HepG2 (cell line): ENCODE measurements around the gene AJM1. TPM values are rescaled to one million over a fixed set of nuclear protein-coding genes. Genes with fewer than 3 reads are reported as not detected.

Experiments used
- AGO1 ChIP-seq: fragments of 200-400 bp; formaldehyde crosslinking; IDR thresholded peaks from 2 replicates; pipeline ENCODE4 v1.6.1; 2017; ENCODE audit warnings: mild to moderate bottlenecking, low read depth, low read length, moderate library complexity; ENCODE audit not compliant: poor library complexity, severe bottlenecking
- CBX5 ChIP-seq: sonication (generic); formaldehyde crosslinking; IDR thresholded peaks from 2 replicates; pipeline ENCODE4 v1.4.0; 2020; ENCODE audit warnings: missing genetic modification reagents, borderline replicate concordance
- CCDC6 ChIP-seq: sonication (generic); formaldehyde crosslinking; IDR thresholded peaks from 2 replicates; pipeline ENCODE4 v1.8.1; 2022; ENCODE audit warnings: mild to moderate bottlenecking, missing genetic modification reagents, moderate library complexity
- GATAD2A ChIP-seq: IDR thresholded peaks from 2 replicates; pipeline ENCODE4 v1.6.1; 2016
- KDM3A ChIP-seq: IDR thresholded peaks from 2 replicates; pipeline ENCODE4 v1.6.1; 2018; ENCODE audit warnings: low read depth, missing compliant biosample characterization
- KLF16 ChIP-seq, 2 experiments: sonication (generic) in 1 of 2; formaldehyde crosslinking in 1 of 2; IDR thresholded peaks; 2 replicates each; pipeline versions ENCODE4 v1.6.1 to v1.8.0; 2016 to 2023; ENCODE audit warnings: missing genetic modification reagents in 2 of 2, missing compliant biosample characterization in 1 of 2
- MAF1 ChIP-seq: sonication (generic); formaldehyde crosslinking; IDR thresholded peaks from 2 replicates; pipeline ENCODE4 v1.5.0; 2020; ENCODE audit warnings: missing genetic modification reagents, borderline replicate concordance
- NCOA1 ChIP-seq: sonication (generic); formaldehyde crosslinking; IDR thresholded peaks from 2 replicates; pipeline ENCODE4 v1.9.0; 2021; ENCODE audit warnings: missing genetic modification reagents
- NKX3-1 ChIP-seq: sonication (generic); formaldehyde crosslinking; IDR thresholded peaks from 2 replicates; pipeline ENCODE4 v1.5.0; 2020; ENCODE audit warnings: missing genetic modification reagents
- PCBP1 ChIP-seq: fragments of 200-400 bp; formaldehyde crosslinking; IDR thresholded peaks from 2 replicates; pipeline ENCODE4 v1.6.1; 2017; ENCODE audit warnings: mild to moderate bottlenecking, low read depth, low read length, borderline replicate concordance
- POGZ ChIP-seq: sonication (generic); formaldehyde crosslinking; IDR thresholded peaks from 2 replicates; pipeline ENCODE4 v1.4.0; 2020; ENCODE audit warnings: mild to moderate bottlenecking, missing genetic modification reagents
- REPIN1 ChIP-seq: sonication (generic); formaldehyde crosslinking; IDR thresholded peaks from 2 replicates; pipeline ENCODE4 v1.8.0; 2022; ENCODE audit warnings: missing genetic modification reagents, low read depth, mild to moderate bottlenecking, borderline replicate concordance
- SALL2 ChIP-seq: sonication (generic); formaldehyde crosslinking; IDR thresholded peaks from 2 replicates; pipeline ENCODE4 v1.8.1; 2023; ENCODE audit warnings: mild to moderate bottlenecking, missing genetic modification reagents, inconsistent platforms
- SMAD3 ChIP-seq: sonication (generic); formaldehyde crosslinking; IDR thresholded peaks from 2 replicates; pipeline ENCODE4 v1.4.0; 2020; ENCODE audit warnings: missing genetic modification reagents
- TMF1 ChIP-seq: sonication (generic); formaldehyde crosslinking; IDR thresholded peaks from 2 replicates; pipeline ENCODE4 v1.8.1; 2022; ENCODE audit warnings: low read depth, missing genetic modification reagents
- ZFY ChIP-seq: sonication (generic); formaldehyde crosslinking; IDR thresholded peaks from 2 replicates; pipeline ENCODE4 v1.4.0; 2020; ENCODE audit warnings: missing genetic modification reagents
- ZNF337 ChIP-seq: sonication (generic); formaldehyde crosslinking; IDR thresholded peaks from 2 replicates; pipeline ENCODE4 v1.5.1; 2020; ENCODE audit warnings: missing genetic modification reagents, low read depth, mild to moderate bottlenecking, borderline replicate concordance
- ZNF468 ChIP-seq: sonication (generic); formaldehyde crosslinking; IDR thresholded peaks from 2 replicates; pipeline ENCODE4 v1.8.0; 2022; ENCODE audit warnings: mild to moderate bottlenecking, moderate library complexity, missing genetic modification reagents
- ZNF629 ChIP-seq: sonication (generic); formaldehyde crosslinking; conservative IDR thresholded peaks from 2 replicates; pipeline ENCODE4 v1.5.0; 2020; ENCODE audit warnings: missing genetic modification reagents
- ZNF670 ChIP-seq: sonication (generic); formaldehyde crosslinking; IDR thresholded peaks from 2 replicates; pipeline ENCODE4 v1.8.0; 2022; ENCODE audit warnings: mild to moderate bottlenecking, missing genetic modification reagents, borderline replicate concordance
- ZNF678 ChIP-seq: sonication (generic); formaldehyde crosslinking; IDR thresholded peaks from 2 replicates; pipeline ENCODE4 v1.4.0; 2020; ENCODE audit warnings: mild to moderate bottlenecking, missing genetic modification reagents
- ZNF773 ChIP-seq: sonication (generic); formaldehyde crosslinking; IDR thresholded peaks from 2 replicates; pipeline ENCODE4 v1.4.0; 2020; ENCODE audit warnings: missing genetic modification reagents, borderline replicate concordance
- ZNF878 ChIP-seq: sonication (generic); formaldehyde crosslinking; IDR thresholded peaks from 2 replicates; pipeline ENCODE4 v1.8.1; 2023; ENCODE audit warnings: mild to moderate bottlenecking, missing genetic modification reagents, moderate library complexity
- ZSCAN21 ChIP-seq: sonication (generic); formaldehyde crosslinking; IDR thresholded peaks from 2 replicates; pipeline ENCODE4 v1.8.0; 2022; ENCODE audit warnings: mild to moderate bottlenecking, missing genetic modification reagents, moderate library complexity, borderline replicate concordance
- polyA plus RNA-seq, 8 experiments: library from polyadenylated mRNA; depleted of rRNA in 3 of 8; stranded (reverse) in 7 of 8; unstranded in 1 of 8; fragments of >200 nt; fragmentation: Illumina TruSeq in 4 of 8; extraction: Trizol in 4 of 8; gene quantifications; 2 replicates each; pipeline versions ENCODE4 v1.2.1 to v1.2.3, GENCODE V29; 2011 to 2016; ENCODE audit warnings: low read depth in 4 of 8, missing spikeins in 1 of 8, mixed read lengths in 1 of 8; ENCODE audit not compliant: insufficient read depth in 1 of 8
- total RNA-seq, 5 experiments: library from RNA; depleted of rRNA; stranded (reverse); fragments of >200 nt; fragmentation: Illumina TruSeq; extraction: Trizol; gene quantifications; 2 replicates each; pipeline ENCODE4 v1.2.3, GENCODE V29; 2016; ENCODE audit warnings: low read depth in 1 of 5
- TF ChIP-seq, protein P1 (sequence below): sonication (generic); formaldehyde crosslinking; IDR thresholded peaks from 2 replicates; pipeline ENCODE4 v1.5.1; 2020; ENCODE audit warnings: missing genetic modification reagents, mild to moderate bottlenecking, borderline replicate concordance
- TF ChIP-seq, protein P2 (sequence below): sonication (generic); formaldehyde crosslinking; IDR thresholded peaks from 2 replicates; pipeline ENCODE4 v1.4.0; 2020; ENCODE audit warnings: missing genetic modification reagents, low read depth, mild to moderate bottlenecking, borderline replicate concordance
- TF ChIP-seq, protein P3 (sequence below): sonication (generic); formaldehyde crosslinking; IDR thresholded peaks from 2 replicates; pipeline ENCODE4 v1.5.1; 2020; ENCODE audit warnings: missing genetic modification reagents, mild to moderate bottlenecking, borderline replicate concordance

Gene AJM1
- total and polyA plus RNA-seq, 2 of the 13 experiments (the other 11 are each of a cell fraction or from before 2014, with no cell fraction given): 1.1 to 1.2 TPM

DNA sequence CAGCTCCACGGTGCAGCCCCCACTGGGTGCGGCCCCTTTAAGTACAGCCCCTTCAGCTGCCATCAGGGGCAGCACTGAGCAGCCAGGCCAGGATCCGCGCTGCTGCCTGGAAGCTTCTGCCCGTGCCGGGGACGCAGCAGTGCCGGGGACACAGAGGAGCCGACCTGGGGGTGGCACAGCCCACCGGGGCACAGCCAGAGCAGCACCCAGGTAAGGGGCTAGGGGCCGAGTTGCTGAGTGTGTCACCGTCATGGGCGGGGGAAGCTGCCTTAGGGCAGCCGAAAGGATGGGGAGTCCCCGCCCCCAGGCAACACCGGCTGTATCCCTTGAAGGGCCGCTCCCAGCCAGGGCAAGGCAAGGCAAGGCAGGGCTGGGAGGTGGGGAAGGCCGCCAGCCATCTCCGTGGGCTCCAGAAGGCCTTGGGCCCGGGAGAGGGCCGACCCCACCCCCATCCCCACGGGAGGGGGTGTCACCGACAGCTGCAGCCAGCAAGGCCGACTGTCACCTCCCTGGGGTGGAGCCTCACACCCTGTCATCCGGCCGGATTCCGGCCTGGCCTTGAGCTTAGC, at the start of gene AJM1 (continued):
- TF ChIP-seq, protein P1, sequence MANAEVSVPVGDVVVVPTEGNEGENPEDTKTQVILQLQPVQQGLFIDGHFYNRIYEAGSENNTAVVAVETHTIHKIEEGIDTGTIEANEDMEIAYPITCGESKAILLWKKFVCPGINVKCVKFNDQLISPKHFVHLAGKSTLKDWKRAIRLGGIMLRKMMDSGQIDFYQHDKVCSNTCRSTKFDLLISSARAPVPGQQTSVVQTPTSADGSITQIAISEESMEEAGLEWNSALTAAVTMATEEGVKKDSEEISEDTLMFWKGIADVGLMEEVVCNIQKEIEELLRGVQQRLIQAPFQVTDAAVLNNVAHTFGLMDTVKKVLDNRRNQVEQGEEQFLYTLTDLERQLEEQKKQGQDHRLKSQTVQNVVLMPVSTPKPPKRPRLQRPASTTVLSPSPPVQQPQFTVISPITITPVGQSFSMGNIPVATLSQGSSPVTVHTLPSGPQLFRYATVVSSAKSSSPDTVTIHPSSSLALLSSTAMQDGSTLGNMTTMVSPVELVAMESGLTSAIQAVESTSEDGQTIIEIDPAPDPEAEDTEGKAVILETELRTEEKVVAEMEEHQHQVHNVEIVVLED (CRISPR knock-in tag): 0 out of 2 replicates have a peak, but pooled peaks have one; percentile 41
- TF ChIP-seq ZNF670 (CRISPR knock-in tag): 0 out of 2 replicates have a peak, but pooled peaks have one; percentile 33
- peak; percentile 57; the same call in 1 of the 2 replicates for TF ChIP-seq ZNF678
- 0 out of 2 replicates have a peak, but pooled peaks have one; percentile 4 for TF ChIP-seq NCOA1 (CRISPR knock-in tag)
- TF ChIP-seq POGZ (CRISPR knock-in tag): peak; percentile 53; the same call in 1 of the 2 replicates
- TF ChIP-seq KDM3A (CRISPR knock-in tag): 0 out of 2 replicates have a peak, but pooled peaks have one; percentile 22
- TF ChIP-seq ZNF878 (CRISPR knock-in tag): peak; percentile 40; the same call in 1 of the 2 replicates
- TF ChIP-seq NKX3-1 (CRISPR knock-in tag): peak; percentile 57; the same call in 1 of the 2 replicates
- TF ChIP-seq ZSCAN21 (CRISPR knock-in tag): peak; percentile 43; the same call in 1 of the 2 replicates
- peak; percentile 60 for TF ChIP-seq ZFY (CRISPR knock-in tag)
- TF ChIP-seq AGO1: peak; percentile 97
- TF ChIP-seq ZNF468 (CRISPR knock-in tag): 0 out of 2 replicates have a peak, but pooled peaks have one; percentile 73
- peak; percentile 15; the same call in 1 of the 2 replicates for TF ChIP-seq ZNF773 (CRISPR knock-in tag)
- TF ChIP-seq CBX5 (CRISPR knock-in tag): 0 out of 2 replicates have a peak, but pooled peaks have one; percentile 35
- 0 out of 2 replicates have a peak, but pooled peaks have one; percentile 45 for TF ChIP-seq TMF1
- TF ChIP-seq SALL2 (CRISPR knock-in tag): peak; percentile 52; the same call in 1 of the 2 replicates
- TF ChIP-seq ZNF337 (CRISPR knock-in tag): 0 out of 2 replicates have a peak, but pooled peaks have one; percentile 4
- peak; percentile 19; the same call in 1 of the 2 replicates for TF ChIP-seq GATAD2A (CRISPR knock-in tag)
- TF ChIP-seq CCDC6 (CRISPR knock-in tag): 0 out of 2 replicates have a peak, but pooled peaks have one; percentile 44
- 0 out of 2 replicates have a peak, but pooled peaks have one; percentile 64 for TF ChIP-seq SMAD3
- peak; percentile 29; the same call in 1 of the 2 replicates for TF ChIP-seq ZNF629
- TF ChIP-seq MAF1: 0 out of 2 replicates have a peak, but pooled peaks have one; percentile 47
- TF ChIP-seq KLF16 (CRISPR knock-in tag; IDR thresholded peaks at IDR 0.05): 0 out of 4 replicates have a peak, but pooled peaks of 1 of the 2 experiments have one; percentile 12
- TF ChIP-seq, protein P2, sequence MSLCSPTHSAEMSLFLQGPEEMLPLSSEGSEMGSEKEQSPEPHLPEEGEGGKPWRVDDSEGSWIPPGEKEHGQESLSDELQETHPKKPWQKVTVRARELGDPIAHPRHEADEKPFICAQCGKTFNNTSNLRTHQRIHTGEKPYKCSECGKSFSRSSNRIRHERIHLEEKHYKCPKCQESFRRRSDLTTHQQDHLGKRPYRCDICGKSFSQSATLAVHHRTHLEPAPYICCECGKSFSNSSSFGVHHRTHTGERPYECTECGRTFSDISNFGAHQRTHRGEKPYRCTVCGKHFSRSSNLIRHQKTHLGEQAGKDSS (CRISPR knock-in tag): peak; percentile 14; the same call in 1 of the 2 replicates
- TF ChIP-seq REPIN1 (CRISPR knock-in tag): peak; percentile 61; the same call in 1 of the 2 replicates
- 0 out of 2 replicates have a peak, but pooled peaks have one; percentile 47 for TF ChIP-seq PCBP1
- TF ChIP-seq, protein P3, sequence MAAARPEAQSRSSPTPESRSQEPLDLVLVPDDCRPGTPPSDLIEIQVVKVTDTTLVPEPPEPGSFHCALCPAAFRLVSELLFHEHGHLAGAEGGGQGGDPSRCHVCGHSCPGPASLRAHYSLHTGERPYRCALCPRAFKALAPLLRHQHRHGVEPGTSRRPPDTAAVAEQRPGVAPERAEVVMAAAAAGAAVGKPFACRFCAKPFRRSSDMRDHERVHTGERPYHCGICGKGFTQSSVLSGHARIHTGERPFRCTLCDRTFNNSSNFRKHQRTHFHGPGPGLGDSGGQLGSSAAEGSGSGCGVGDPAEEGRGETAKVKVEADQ (CRISPR knock-in tag): peak; percentile 84; the same call in 1 of the 2 replicates
